CD1c-positive myeloid dendritic cell (primary cell): ENCODE results near the gene POLR3GL.
"Not testable (repeated sequence)": the region's sequence is repeated elsewhere in the genome, so short reads cannot be mapped to it uniquely, and the experiment has no call there.

ENCODE experiments used
- DNase-seq: peaks from one replicate; pipeline ENCODE4 v3.0.0-alpha.2; 2016; ENCODE audit errors: extremely low spot score

POLR3GL gene

DNA sequence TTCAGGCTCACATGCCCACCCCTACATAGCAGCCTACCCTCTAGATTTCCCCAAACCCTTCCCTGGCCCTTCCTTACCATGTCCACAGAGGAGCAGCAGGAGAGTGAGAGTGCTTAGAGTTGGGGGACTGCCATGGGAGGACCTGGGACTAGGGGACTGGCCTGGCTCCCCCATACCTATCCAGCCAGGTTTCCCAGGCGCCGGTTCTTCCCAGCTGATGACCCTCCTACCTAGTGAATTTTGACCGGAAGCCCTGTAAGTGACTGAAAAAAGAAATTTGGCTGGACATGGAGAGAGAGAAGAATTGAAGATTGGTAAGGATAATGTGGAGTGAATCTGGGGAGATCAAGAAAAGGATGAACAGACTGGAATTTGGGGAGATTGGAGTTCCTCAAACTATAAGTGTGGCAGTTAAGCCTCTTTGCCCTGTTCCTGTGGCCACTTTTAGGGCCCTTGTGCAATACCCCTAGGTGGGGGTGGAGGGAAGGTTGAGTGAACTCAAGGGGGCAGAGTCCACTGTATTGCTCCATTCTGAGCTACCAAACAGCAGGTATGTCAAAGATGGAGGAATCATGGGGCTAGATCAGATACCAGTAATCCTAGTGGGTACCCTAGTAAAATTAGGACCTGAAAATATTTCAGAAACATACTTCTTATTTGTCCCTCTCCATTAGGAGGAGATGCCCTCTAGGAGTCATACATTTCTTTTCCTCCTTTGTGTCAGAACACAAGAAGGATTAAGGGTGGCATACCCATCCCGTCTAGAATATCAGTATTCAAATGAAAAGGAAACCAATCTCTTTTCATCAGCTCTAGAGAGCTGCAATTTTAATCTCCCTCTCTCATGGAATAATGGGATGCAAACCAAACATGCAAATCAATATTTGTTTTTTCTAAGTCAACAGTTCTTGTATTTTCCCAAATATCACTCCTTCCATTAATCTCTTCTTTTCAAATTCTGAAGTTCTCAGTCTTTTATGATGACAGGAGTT, 55.9 kb downstream of the POLR3GL start:
- DNase-seq = no peak

DNA sequence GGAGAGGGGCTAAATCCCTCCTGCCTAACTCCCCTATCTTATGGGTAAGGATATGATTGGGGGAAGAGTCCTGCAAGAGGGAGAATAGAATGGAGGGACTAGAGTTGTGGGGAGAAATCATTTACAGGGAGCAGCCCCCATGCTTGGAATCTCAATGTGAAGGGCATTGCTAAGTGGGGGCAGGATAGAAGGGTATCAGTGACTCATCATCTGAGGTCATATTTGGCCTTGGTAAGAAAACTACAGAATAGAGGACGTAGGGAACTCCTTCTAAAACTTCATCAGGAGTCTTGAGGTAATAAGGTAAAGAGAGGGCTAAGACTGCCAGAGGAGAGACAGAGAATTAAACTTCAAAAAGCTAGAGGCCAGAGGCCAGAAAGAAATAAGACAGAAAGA, 56.6 kb downstream of the POLR3GL start:
- no peak for DNase-seq

- no peak for DNase-seq
Measured at GRCh38 chr1:146021622-146022402, 57.3 kb downstream of the POLR3GL start, which contains the start of gene HJV. HJV (minus strand) TSS chr1:146021735; CDS start chr1:146020231, 1,504 bp downstream.

DNA sequence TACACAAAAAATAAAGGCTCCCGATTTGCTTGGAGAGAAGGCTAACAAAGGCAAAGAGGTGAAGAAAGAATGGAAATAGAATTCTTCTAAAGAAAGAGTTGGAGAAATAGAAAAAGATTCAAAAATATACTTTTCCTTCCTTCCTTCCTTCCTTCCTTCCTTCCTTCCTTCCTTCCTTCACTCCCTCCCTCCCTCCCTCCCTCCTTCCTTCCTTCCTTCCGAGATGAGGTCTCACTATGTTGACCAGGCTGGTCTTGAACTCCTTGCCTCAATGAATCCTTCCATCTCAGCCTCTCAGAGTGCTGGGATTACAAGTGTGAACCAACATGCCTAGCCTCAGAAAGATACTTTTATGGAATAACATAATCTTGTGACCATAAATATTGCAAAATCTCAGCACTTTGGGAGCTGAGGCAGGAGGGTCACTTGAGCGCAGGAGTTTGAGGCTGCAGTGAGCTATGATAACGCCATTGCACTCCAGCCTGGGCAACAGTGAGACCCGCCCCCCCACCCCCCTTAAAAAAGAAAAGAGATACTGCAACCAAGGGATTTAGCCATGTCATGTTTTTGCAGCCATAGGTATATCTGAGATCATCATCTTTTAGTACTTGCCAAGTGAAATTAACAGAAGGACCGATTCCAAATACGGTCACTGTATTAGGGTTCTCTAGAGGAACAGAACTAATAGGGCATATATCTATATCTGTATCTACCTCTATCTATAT, 58.1 kb downstream of the POLR3GL start:
- DNase-seq = no peak

- not testable (repeated sequence) for DNase-seq
Measured at GRCh38 chr1:146025787-146026495, 61.5 kb downstream of the POLR3GL start.

- not testable (repeated sequence) for DNase-seq
Measured at GRCh38 chr1:146026650-146027049, 62.2 kb downstream of the POLR3GL start.
